CD14-positive monocyte (primary cell): ENCODE measurements around the gene TNFAIP8. TPM values are rescaled to one million over a fixed set of nuclear protein-coding genes. Genes with fewer than 3 reads are reported as not detected.
A peak's percentile ranks its signal among the peaks of the same experiment; 100 is the strongest.

Experiments
- DNase-seq, 3 donors: peaks; one replicate each; pipeline ENCODE4 v3.0.0-alpha.2; 2011 to 2022
- H2AFZ ChIP-seq: 2 replicates; pipeline ENCODE4 v1.6.0; 2012; ENCODE audit warnings: mild to moderate bottlenecking, low read depth, low read length, inconsistent platforms; ENCODE audit not compliant: insufficient read depth, poor library complexity, severe bottlenecking
- H3K27ac ChIP-seq, 2 donors: 1 replicate in 1 of 2; 2 replicates in 1 of 2; pipeline ENCODE4 v1.5.1; 2012 to 2013; ENCODE audit warnings: low read length in 2 of 2, control low read depth in 1 of 2, inconsistent platforms in 1 of 2, low read depth in 1 of 2, mild to moderate bottlenecking in 1 of 2
- H3K27me3 ChIP-seq, 2 donors: one replicate each; pipeline versions ENCODE4 v1.6.0 to v1.6.1; 2011 to 2013; ENCODE audit warnings: low read length in 2 of 2; ENCODE audit not compliant: control insufficient read depth in 2 of 2, insufficient read depth in 2 of 2
- H3K36me3 ChIP-seq, 2 donors: replicated peaks in 1 of 2; 1 replicate in 1 of 2; 2 replicates in 1 of 2; pipeline versions ENCODE4 v1.5.1 to v1.6.1; 2012 to 2013; ENCODE audit warnings: low read length in 2 of 2, control low read depth in 1 of 2, inconsistent platforms in 1 of 2, mild to moderate bottlenecking in 1 of 2; ENCODE audit not compliant: insufficient read depth in 2 of 2, control insufficient read depth in 1 of 2
- H3K4me1 ChIP-seq, 2 donors: 1 replicate in 1 of 2; 2 replicates in 1 of 2; pipeline versions ENCODE4 v1.5.1 to v1.6.1; 2012 to 2013; ENCODE audit warnings: low read length in 2 of 2, control low read depth in 1 of 2, inconsistent platforms in 1 of 2, mild to moderate bottlenecking in 1 of 2, moderate library complexity in 1 of 2; ENCODE audit not compliant: insufficient read depth in 2 of 2, control insufficient read depth in 1 of 2
- H3K4me2 ChIP-seq: replicated peaks from 2 replicates; pipeline ENCODE3; 2012; ENCODE audit warnings: low read length, moderate library complexity, mild to moderate bottlenecking; ENCODE audit not compliant: poor library complexity, severe bottlenecking; ENCODE audit errors: extremely low read depth
- H3K4me3 ChIP-seq, 3 experiments: fragments of 200-600 bp in 1 of 3; sonication (generic) in 1 of 3; replicated peaks in 1 of 3; 1 replicate in 2 of 3; 2 replicates in 1 of 3; pipeline ENCODE4 v1.5.1; 2011 to 2013; ENCODE audit warnings: low read length in 3 of 3, mild to moderate bottlenecking in 3 of 3, control low read depth in 2 of 3, low read depth in 2 of 3, inconsistent platforms in 1 of 3, moderate library complexity in 1 of 3
- H3K79me2 ChIP-seq: 2 replicates; pipeline ENCODE4 v1.6.0; 2012; ENCODE audit warnings: mild to moderate bottlenecking, control low read depth, inconsistent platforms, low read length, moderate library complexity; ENCODE audit not compliant: insufficient read depth
- H3K9ac ChIP-seq: 2 replicates; pipeline ENCODE4 v1.6.0; 2017; ENCODE audit warnings: low read length, mild to moderate bottlenecking; ENCODE audit not compliant: insufficient read depth, poor library complexity, severe bottlenecking
- H3K9me3 ChIP-seq, 2 donors: replicated peaks in 1 of 2; 1 replicate in 1 of 2; 2 replicates in 1 of 2; pipeline versions ENCODE4 v1.5.1 to v1.6.1; 2012 to 2013; ENCODE audit warnings: low read length in 2 of 2, control low read depth in 1 of 2; ENCODE audit not compliant: control insufficient read depth in 1 of 2, insufficient read depth in 1 of 2
- H4K20me1 ChIP-seq: 2 replicates; pipeline ENCODE4 v1.6.0; 2012; ENCODE audit warnings: mild to moderate bottlenecking, low read length, control low read depth, moderate library complexity; ENCODE audit not compliant: insufficient read depth
- H3K27ac Mint-ChIP-seq, 7 donors: one replicate each; pipeline ENCODE4 v1.8.0; 2020; ENCODE audit warnings: mild to moderate bottlenecking in 7 of 7, mixed read lengths in 7 of 7, moderate library complexity in 6 of 7, inconsistent platforms in 2 of 7
- H3K27me3 Mint-ChIP-seq, 3 donors: one replicate each; pipeline ENCODE4 v1.8.0; 2021 to 2022; ENCODE audit warnings: low read depth in 3 of 3, mild to moderate bottlenecking in 3 of 3, mixed read lengths in 3 of 3, moderate library complexity in 3 of 3, inconsistent platforms in 1 of 3
- H3K36me3 Mint-ChIP-seq, 2 donors: one replicate each; pipeline ENCODE4 v1.8.0; 2020; ENCODE audit warnings: mixed read lengths in 2 of 2, inconsistent platforms in 1 of 2, mild to moderate bottlenecking in 1 of 2
- H3K4me1 Mint-ChIP-seq: one replicate; pipeline ENCODE4 v1.8.0; 2020; ENCODE audit warnings: mild to moderate bottlenecking, mixed read lengths
- H3K4me3 Mint-ChIP-seq, 2 donors: one replicate each; pipeline ENCODE4 v1.8.0; 2020; ENCODE audit warnings: mild to moderate bottlenecking in 2 of 2, mixed read lengths in 2 of 2, moderate library complexity in 1 of 2
- H3K9me3 Mint-ChIP-seq, 7 donors: one replicate each; pipeline ENCODE4 v1.8.0; 2020 to 2022; ENCODE audit warnings: mixed read lengths in 7 of 7, mild to moderate bottlenecking in 6 of 7, moderate library complexity in 6 of 7, inconsistent platforms in 2 of 7
- WGBS: methylation state at CpG from one replicate; pipeline ENCODE4 v1.1.5; 2013; ENCODE audit warnings: missing lambda C conversion rate; ENCODE audit not compliant: insufficient coverage; 5-methylcytosine and 5-hydroxymethylcytosine counted together
- intact Hi-C, 2 donors: fragments of 100-400 bp; cut with micrococcal nuclease; formaldehyde crosslinking; loops; one replicate each; pipeline versions ENCODE4 v1.15.0 to v1.15.1; 2023
- polyA plus RNA-seq, 3 donors: library from polyadenylated mRNA; depleted of rRNA in 1 of 3; unstranded in 2 of 3; stranded (reverse) in 1 of 3; fragments of 300-500 nt in 2 of 3; fragments of >200 nt in 1 of 3; fragmentation: Illumina TruSeq in 2 of 3; gene quantifications; 1 replicate in 2 of 3; 2 replicates in 1 of 3; pipeline ENCODE4 v1.2.3, GENCODE V29; 2012 to 2021
- TF ChIP-seq, protein P1 (sequence below): fragments of 200-600 bp; IDR thresholded peaks from one replicate; pipeline ENCODE4 v1.8.0; 2022; ENCODE audit warnings: antibody characterized with exemption, mild to moderate bottlenecking

The TNFAIP8 gene
- polyA plus RNA-seq, 3 donors = 20.6 to 55.5 (median 47.0) TPM

DNA sequence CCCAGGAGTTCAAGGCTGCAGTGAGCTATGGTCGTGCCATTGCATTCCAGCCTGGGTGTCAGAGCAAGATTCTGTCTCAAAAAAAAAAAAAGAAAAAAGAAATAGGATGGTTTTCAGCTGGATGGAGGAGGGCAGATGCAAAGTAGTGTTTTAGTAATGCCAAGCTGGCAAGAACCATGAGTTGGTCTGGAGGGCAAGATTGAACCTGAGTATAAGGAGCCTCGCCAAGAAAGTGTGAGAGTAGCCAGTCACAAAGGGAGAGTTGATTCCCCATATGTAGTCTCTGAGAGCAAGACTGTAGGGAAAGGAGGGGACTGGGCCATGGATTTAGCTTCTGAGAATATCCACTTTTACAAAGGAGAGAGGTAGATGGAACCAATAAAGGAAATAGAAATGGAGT lies 6.9 kb downstream of the TNFAIP8 start:
- 84% methylated on average over 2 of the region's 2 CpGs for WGBS
- intact Hi-C loops = no loop called here
- Histone ChIP-seq H3K9ac (no peak overlapping the region), H3K4me3 (no peak overlapping the region), H3K4me2 (no peak overlapping the region), H2AFZ (no peak overlapping the region), H3K4me1 (peaks cover 68 to 71% of the 10 kb centered on the region in 2 donors), H4K20me1 (peaks cover 100% of the 10 kb centered on the region), H3K9me3 (no peaks in the 10 kb centered on the region), H3K27ac (peak overlapping the region in 1 of 2 donors; percentile 54), H3K79me2 (peaks cover 100% of the 10 kb centered on the region), H3K27me3 (no peaks in the 10 kb centered on the region), H3K36me3 (peaks cover 6 to 13% of the 10 kb centered on the region in 2 donors)
- H3K9me3 Mint-ChIP-seq = no peaks in the 10 kb centered on the region
- no peak overlapping the region for H3K4me3 Mint-ChIP-seq
- no peaks in the 10 kb centered on the region for H3K27me3 Mint-ChIP-seq
- peaks cover 22 to 46% of the 10 kb centered on the region in 2 donors for H3K36me3 Mint-ChIP-seq
- TF ChIP-seq, protein P1, sequence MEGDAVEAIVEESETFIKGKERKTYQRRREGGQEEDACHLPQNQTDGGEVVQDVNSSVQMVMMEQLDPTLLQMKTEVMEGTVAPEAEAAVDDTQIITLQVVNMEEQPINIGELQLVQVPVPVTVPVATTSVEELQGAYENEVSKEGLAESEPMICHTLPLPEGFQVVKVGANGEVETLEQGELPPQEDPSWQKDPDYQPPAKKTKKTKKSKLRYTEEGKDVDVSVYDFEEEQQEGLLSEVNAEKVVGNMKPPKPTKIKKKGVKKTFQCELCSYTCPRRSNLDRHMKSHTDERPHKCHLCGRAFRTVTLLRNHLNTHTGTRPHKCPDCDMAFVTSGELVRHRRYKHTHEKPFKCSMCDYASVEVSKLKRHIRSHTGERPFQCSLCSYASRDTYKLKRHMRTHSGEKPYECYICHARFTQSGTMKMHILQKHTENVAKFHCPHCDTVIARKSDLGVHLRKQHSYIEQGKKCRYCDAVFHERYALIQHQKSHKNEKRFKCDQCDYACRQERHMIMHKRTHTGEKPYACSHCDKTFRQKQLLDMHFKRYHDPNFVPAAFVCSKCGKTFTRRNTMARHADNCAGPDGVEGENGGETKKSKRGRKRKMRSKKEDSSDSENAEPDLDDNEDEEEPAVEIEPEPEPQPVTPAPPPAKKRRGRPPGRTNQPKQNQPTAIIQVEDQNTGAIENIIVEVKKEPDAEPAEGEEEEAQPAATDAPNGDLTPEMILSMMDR = no peak
- H3K27ac Mint-ChIP-seq = peak overlapping the region in 6 of 7 donors; percentile 20 to 82 (median 40)
- H3K4me1 Mint-ChIP-seq = peaks cover 92% of the 10 kb centered on the region
- DNase-seq = no peak

DNA sequence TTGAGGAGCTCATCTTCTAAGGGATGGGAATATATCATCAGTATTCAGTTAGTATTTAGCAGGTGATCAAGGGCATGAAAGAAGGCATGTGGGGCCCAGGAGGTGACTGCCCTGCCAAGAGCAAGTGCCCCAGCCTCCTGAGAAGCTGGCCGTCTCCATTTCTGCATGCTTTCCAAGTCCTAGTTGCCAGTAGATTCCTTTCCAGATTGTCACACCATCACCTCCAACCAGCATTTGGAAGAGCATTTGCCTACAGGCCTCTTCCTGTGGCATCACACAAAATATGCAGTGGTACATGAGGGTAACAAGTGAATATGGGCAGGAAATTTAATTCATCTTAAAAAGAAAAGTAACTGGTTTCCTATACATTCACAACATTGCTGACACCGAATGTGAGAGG lies 7.5 kb downstream of the TNFAIP8 start:
- Histone ChIP-seq H3K9me3 (no peaks in the 10 kb centered on the region), H3K36me3 (peaks cover 6 to 13% of the 10 kb centered on the region in 2 donors), H4K20me1 (peaks cover 100% of the 10 kb centered on the region), H3K27me3 (no peaks in the 10 kb centered on the region), H3K4me1 (peaks cover 62 to 71% of the 10 kb centered on the region in 2 donors), H2AFZ (no peak overlapping the region), H3K4me2 (no peak overlapping the region), H3K4me3 (no peak overlapping the region), H3K9ac (no peak overlapping the region), H3K79me2 (peaks cover 100% of the 10 kb centered on the region), H3K27ac (peak overlapping the region in 1 of 2 donors; percentile 54)
- H3K27ac Mint-ChIP-seq = peak overlapping the region in 4 of 7 donors; percentile 38 to 82 (median 54)
- DNase-seq = no peak
- intact Hi-C loops = no loop called here
- no peaks in the 10 kb centered on the region for H3K9me3 Mint-ChIP-seq
- no peaks in the 10 kb centered on the region for H3K27me3 Mint-ChIP-seq
- no peak overlapping the region for H3K4me3 Mint-ChIP-seq
- H3K4me1 Mint-ChIP-seq = peaks cover 92% of the 10 kb centered on the region
- WGBS = 100% methylated on average over 1 of the region's 2 CpGs
- TF ChIP-seq, protein P1 = no peak
- peaks cover 22 to 46% of the 10 kb centered on the region in 2 donors for H3K36me3 Mint-ChIP-seq
